Calu3 (cell line): Measurements from ENCODE around the gene ABR. TPM values are rescaled to one million over a fixed set of nuclear protein-coding genes. Genes with fewer than 3 reads are reported as not detected.
"Not testable (repeated sequence)": the region's sequence is repeated elsewhere in the genome, so short reads cannot be mapped to it uniquely, and the experiment has no call there.

ENCODE experiments used
- BruUV-seq: library from RNA; stranded (reverse); fragments of 400-500 nt; replicated peaks from 2 replicates; lab custom pipeline; 2021; lab: Mats Ljungman, UMichigan
- CTCF ChIA-PET: fragments of 300-600 bp; sonication (Branson Sonifier 250); formaldehyde crosslinking; loops from one replicate; lab custom pipeline; 2022; ENCODE audit warnings: antibody characterized with exemption; lab: Charles Lee
- DNase-seq: peaks from one replicate; pipeline ENCODE4 v3.0.0; 2022
- H3K27ac Mint-ChIP-seq: one replicate; pipeline ENCODE4 v1.8.0; 2022; ENCODE audit warnings: mixed read lengths; ENCODE audit not compliant: unreplicated experiment
- H3K27me3 Mint-ChIP-seq: one replicate; pipeline ENCODE4 v1.8.0; 2022; ENCODE audit warnings: mixed read lengths; ENCODE audit not compliant: unreplicated experiment
- H3K36me3 Mint-ChIP-seq: one replicate; pipeline ENCODE4 v1.8.0; 2022; ENCODE audit warnings: mild to moderate bottlenecking, moderate library complexity, mixed read lengths; ENCODE audit not compliant: insufficient read depth, unreplicated experiment
- H3K4me1 Mint-ChIP-seq: one replicate; pipeline ENCODE4 v1.8.0; 2022; ENCODE audit warnings: mild to moderate bottlenecking, low read depth, mixed read lengths; ENCODE audit not compliant: unreplicated experiment
- H3K4me3 Mint-ChIP-seq: one replicate; pipeline ENCODE4 v1.8.0; 2022; ENCODE audit warnings: mild to moderate bottlenecking, low read depth, moderate library complexity, mixed read lengths; ENCODE audit not compliant: unreplicated experiment
- H3K9me3 Mint-ChIP-seq: one replicate; pipeline ENCODE4 v1.8.0; 2022; ENCODE audit warnings: low read depth, mixed read lengths; ENCODE audit not compliant: unreplicated experiment
- intact Hi-C: fragments of 100-400 bp; cut with micrococcal nuclease; formaldehyde crosslinking; loops from one replicate; pipeline ENCODE4 v1.10.0; 2022; ENCODE audit not compliant: unreplicated experiment
- total RNA-seq: library from RNA; stranded (reverse); gene quantifications from 2 replicates; pipeline ENCODE4 v1.2.3, GENCODE V29; 2022
- TF ChIP-seq, protein P1 (sequence below): fragments of 200-600 bp; IDR thresholded peaks from one replicate; pipeline ENCODE4 v1.8.0; 2022; ENCODE audit warnings: antibody characterized with exemption; ENCODE audit not compliant: unreplicated experiment

The ABR gene
- total RNA-seq, 1 experiment from 2014 or later = 92.7 TPM

DNA sequence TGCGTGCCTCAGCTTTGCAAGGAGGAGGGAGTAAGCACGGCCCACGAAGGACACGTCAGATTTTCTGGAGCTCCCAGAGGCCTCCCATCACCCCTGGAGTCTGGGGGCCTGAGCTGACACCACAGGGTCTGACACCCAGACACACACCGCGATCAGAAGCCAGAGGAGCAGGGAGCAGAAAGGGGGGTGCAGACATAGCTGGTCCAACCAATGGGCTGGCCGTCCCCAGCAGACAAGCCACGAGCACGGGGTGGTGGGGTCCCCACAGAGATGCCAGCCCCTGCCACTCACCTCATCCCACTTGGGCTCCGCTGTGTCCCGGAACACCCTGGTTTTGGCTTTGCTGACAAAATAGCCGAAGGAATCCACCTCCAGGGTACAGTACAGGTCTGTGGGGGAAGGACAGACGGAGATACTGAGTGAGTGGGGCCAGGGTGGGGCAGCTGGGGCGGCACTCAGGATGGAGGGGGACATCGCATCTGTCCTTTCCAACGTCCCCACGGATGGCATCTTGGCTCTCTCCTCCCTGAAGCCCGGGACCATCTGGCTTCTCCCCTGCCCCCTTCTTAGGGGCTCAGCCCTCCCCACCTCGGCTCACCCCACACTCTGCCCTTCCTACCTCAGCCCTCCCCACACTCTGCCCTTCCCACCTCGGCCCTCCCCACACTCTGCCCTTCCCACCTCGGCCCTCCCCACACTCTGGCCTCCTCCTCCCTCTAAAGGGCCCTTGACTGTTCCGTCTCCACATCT lies 129.4 kb downstream of the ABR start:
- Mint-ChIP-seq H3K4me3 (no peak overlapping the region), H3K27ac (no peak overlapping the region), H3K27me3 (no peaks in the 10 kb centered on the region), H3K36me3 (peaks cover 14% of the 10 kb centered on the region), H3K4me1 (no peaks in the 10 kb centered on the region), H3K9me3 (no peaks in the 10 kb centered on the region)
- DNase-seq = no peak
- CTCF ChIA-PET = no interaction called here
- intact Hi-C loops = no loop called here
- TF ChIP-seq, protein P1, sequence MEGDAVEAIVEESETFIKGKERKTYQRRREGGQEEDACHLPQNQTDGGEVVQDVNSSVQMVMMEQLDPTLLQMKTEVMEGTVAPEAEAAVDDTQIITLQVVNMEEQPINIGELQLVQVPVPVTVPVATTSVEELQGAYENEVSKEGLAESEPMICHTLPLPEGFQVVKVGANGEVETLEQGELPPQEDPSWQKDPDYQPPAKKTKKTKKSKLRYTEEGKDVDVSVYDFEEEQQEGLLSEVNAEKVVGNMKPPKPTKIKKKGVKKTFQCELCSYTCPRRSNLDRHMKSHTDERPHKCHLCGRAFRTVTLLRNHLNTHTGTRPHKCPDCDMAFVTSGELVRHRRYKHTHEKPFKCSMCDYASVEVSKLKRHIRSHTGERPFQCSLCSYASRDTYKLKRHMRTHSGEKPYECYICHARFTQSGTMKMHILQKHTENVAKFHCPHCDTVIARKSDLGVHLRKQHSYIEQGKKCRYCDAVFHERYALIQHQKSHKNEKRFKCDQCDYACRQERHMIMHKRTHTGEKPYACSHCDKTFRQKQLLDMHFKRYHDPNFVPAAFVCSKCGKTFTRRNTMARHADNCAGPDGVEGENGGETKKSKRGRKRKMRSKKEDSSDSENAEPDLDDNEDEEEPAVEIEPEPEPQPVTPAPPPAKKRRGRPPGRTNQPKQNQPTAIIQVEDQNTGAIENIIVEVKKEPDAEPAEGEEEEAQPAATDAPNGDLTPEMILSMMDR = no peak
- no TSS peak for BruUV-seq

DNA sequence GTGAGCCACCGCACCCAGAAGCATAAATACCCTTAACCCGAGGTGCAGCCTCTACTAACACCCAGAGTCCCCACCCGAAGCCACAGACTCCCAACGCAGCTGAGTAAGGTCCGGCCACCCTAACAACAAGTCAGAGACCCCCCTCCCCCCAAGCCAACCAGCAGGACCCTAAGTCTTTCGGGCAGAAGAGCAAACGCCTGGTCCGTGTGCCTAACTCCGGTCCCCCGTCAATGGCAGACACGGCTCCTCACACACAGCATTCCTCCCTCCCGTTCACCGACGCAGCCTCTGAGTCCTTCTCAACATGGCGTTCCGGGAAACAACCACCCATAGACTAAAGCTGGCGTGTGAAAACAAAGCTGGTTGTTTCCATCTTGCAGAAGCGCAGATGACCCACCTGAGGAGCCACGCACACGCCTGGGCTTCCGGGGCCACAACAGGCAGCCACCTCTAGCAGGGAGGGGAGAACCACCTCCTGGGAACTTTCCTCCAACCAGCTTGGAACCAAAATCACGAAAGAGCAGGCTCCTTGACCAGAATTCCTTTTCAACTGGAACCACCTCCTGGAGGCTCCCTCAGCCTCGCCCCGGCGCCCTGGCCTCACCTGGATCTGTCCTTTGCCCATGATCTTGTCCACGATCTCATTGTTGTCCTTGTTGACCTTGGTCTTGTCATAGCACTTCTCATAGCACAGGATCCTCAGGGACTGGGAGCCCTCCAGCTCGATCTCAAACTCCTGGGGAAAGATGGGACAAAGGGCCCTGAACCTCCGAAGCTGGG lies 130.1 kb downstream of the ABR start:
- intact Hi-C loops = no loop called here
- DNase-seq = no peak
- H3K4me1 Mint-ChIP-seq = no peaks in the 10 kb centered on the region
- H3K27me3 Mint-ChIP-seq = no peaks in the 10 kb centered on the region
- CTCF ChIA-PET = no interaction called here
- H3K36me3 Mint-ChIP-seq = peaks cover 17% of the 10 kb centered on the region
- H3K9me3 Mint-ChIP-seq = no peaks in the 10 kb centered on the region
- no TSS peak for BruUV-seq
- H3K4me3 Mint-ChIP-seq = no peak overlapping the region
- H3K27ac Mint-ChIP-seq = no peak overlapping the region
- TF ChIP-seq, protein P1 = no peak

DNA sequence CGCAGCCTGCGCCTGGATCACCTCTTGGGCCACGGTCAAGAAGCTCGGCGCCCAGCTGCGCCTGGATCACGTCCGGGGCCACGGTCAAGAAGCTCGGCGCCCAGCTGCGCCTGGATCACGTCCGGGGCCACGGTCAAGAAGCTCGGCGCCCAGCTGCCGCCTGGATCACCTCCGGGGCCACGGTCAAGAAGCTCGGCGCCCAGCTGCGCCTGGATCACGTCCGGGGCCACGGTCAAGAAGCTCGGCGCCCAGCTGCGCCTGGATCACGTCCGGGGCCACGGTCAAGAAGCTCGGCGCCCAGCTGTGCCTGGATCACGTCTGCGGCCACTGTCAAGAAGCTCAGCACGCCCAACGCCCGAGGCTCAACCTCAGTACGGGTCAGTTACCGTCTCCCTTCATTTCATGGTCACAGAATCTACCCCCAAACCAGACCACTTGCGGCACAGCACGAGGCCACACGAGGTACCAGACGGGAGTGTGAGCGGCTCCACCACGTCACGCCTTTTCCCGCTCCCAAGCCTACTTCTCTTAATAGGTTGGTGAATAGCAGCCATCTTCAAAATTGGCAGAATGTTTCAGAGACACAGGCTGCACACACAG lies 131.2 kb downstream of the ABR start:
- peaks cover 17% of the 10 kb centered on the region for H3K36me3 Mint-ChIP-seq
- DNase-seq, BruUV-seq, H3K4me1 Mint-ChIP-seq, H3K4me3 Mint-ChIP-seq, H3K27ac Mint-ChIP-seq, H3K9me3 Mint-ChIP-seq, intact Hi-C loops, H3K27me3 Mint-ChIP-seq: not testable (repeated sequence)
- CTCF ChIA-PET = interaction anchor here (0.7 to 0.8 kb wide), 2 partner anchors 8 to 1724 kb away, joined by 3 to 8 read pairs; no protein-coding TSS in a partner anchor

DNA sequence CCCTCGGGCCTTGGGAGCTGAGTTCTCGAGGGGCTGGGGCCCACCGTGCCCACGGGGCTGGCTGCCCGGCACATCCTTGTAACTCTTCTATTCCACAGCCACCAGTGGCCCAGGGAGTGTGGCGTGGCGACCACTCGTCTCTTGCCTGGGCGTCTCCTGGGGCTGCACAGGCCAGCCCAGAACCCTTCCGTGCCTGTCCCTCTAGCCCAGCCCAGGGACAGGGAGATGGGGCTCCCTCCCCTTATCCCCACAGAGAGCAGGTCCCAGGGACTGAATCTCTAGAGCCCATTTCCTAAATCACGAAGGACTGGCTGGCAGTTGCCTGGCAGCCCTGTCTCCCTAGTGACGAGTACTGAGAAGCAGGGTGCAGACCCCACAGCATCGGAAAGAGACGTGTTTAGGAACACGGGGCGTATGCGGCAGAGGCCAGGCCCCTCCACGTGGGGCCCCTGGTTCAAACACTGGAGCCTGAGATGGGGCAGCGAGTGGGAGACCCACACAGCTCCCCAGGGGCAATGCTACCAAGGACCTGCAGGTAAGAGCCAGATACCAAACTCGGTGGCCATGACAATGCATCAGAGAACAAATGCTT lies 131.8 kb downstream of the ABR start:
- TF ChIP-seq, protein P1 = no peak
- intact Hi-C loops = no loop called here
- Mint-ChIP-seq H3K36me3 (peaks cover 13% of the 10 kb centered on the region), H3K4me1 (no peaks in the 10 kb centered on the region), H3K27ac (no peak overlapping the region), H3K4me3 (no peak overlapping the region), H3K9me3 (no peaks in the 10 kb centered on the region), H3K27me3 (no peaks in the 10 kb centered on the region)
- no peak for DNase-seq
- BruUV-seq = no TSS peak
- CTCF ChIA-PET = interaction anchor here (0.8 kb wide), 1 partner anchor 9 kb away, joined by 3 read pairs; no protein-coding TSS in a partner anchor
